PC-3 (cell line): Measurements from ENCODE around the gene EXOC4. TPM values are rescaled to one million over a fixed set of nuclear protein-coding genes. Genes with fewer than 3 reads are reported as not detected.

Experiments
- ATAC-seq: fragments of 200-7000 bp; cut with Tn5 transposase; 2 replicates; pipeline ENCODE4 v1.9.1; 2020; ENCODE audit warnings: mild to moderate bottlenecking, moderate library complexity
- BruUV-seq: library from RNA; stranded (reverse); fragments of 400-500 nt; replicated peaks from 2 replicates; lab custom pipeline; 2021; lab: Mats Ljungman, UMichigan
- CTCF ChIA-PET: fragments of 300-600 bp; sonication (Branson Sonifier 250); formaldehyde crosslinking; loops from one replicate; lab custom pipeline; 2022; ENCODE audit warnings: antibody characterized with exemption; lab: Charles Lee
- POLR2A ChIA-PET: fragments of 300-600 bp; sonication (Branson Sonifier 250); formaldehyde crosslinking; loops from one replicate; lab custom pipeline; 2022; ENCODE audit warnings: antibody characterized with exemption; ENCODE audit not compliant: unreplicated experiment; lab: Charles Lee
- DNase-seq: peaks from one replicate; pipeline ENCODE4 v3.0.0-alpha.2; 2015
- H2AFZ ChIP-seq: fragments of 300-600 bp; sonication (generic); 2 replicates; pipeline ENCODE4 v1.6.0; 2016; ENCODE audit warnings: antibody characterized with exemption, low read length
- H3F3A ChIP-seq: fragments of 300-600 bp; sonication (generic); one replicate; pipeline ENCODE4 v1.6.0; 2017; ENCODE audit warnings: antibody characterized with exemption, low read length, control low read depth, mild to moderate bottlenecking; ENCODE audit not compliant: unreplicated experiment
- H3K27ac ChIP-seq: fragments of 300-600 bp; sonication (generic); 2 replicates; pipeline ENCODE4 v1.5.1; 2016; ENCODE audit warnings: mild to moderate bottlenecking, low read length
- H3K27me3 ChIP-seq: fragments of 300-600 bp; sonication (generic); 2 replicates; pipeline ENCODE4 v1.6.1; 2016; ENCODE audit warnings: low read length, mixed read lengths
- H3K36me3 ChIP-seq: fragments of 300-600 bp; sonication (generic); 2 replicates; pipeline ENCODE4 v1.6.1; 2016; ENCODE audit warnings: low read depth, mixed run types, low read length, mixed read lengths
- H3K4me1 ChIP-seq: fragments of 300-600 bp; sonication (generic); 2 replicates; pipeline ENCODE4 v1.5.1; 2016; ENCODE audit warnings: low read length; ENCODE audit not compliant: insufficient read depth
- H3K4me2 ChIP-seq: fragments of 300-600 bp; sonication (generic); 2 replicates; pipeline ENCODE4 v1.6.0; 2016; ENCODE audit warnings: low read length
- H3K4me3 ChIP-seq: fragments of 300-600 bp; sonication (generic); 2 replicates; pipeline ENCODE4 v1.5.1; 2016; ENCODE audit warnings: mild to moderate bottlenecking, low read length, mixed read lengths
- H3K79me2 ChIP-seq: fragments of 300-600 bp; sonication (generic); 2 replicates; pipeline ENCODE4 v1.6.1; 2017; ENCODE audit warnings: low read length, mixed read lengths
- H3K9ac ChIP-seq: fragments of 300-600 bp; sonication (generic); 2 replicates; pipeline ENCODE4 v1.6.0; 2016; ENCODE audit warnings: mild to moderate bottlenecking, low read length
- H3K9me2 ChIP-seq: fragments of 300-600 bp; sonication (generic); replicated peaks from 2 replicates; pipeline ENCODE4 v1.6.1; 2016; ENCODE audit warnings: mixed run types, low read length, mixed read lengths
- H3K9me3 ChIP-seq: fragments of 300-600 bp; sonication (generic); 2 replicates; pipeline ENCODE4 v1.6.1; 2016; ENCODE audit warnings: low read length, mixed read lengths
- H4K20me1 ChIP-seq: fragments of 300-600 bp; sonication (generic); 2 replicates; pipeline ENCODE4 v1.6.1; 2016; ENCODE audit warnings: low read length, mixed read lengths
- CTCF ChIP-seq: fragments of 300-600 bp; sonication (generic); conservative IDR thresholded peaks from 2 replicates; pipeline ENCODE4 v1.5.1; 2017; ENCODE audit warnings: antibody characterized with exemption, low read depth, mild to moderate bottlenecking, low read length
- EZH2 ChIP-seq: fragments of 300-600 bp; sonication (generic); IDR thresholded peaks from one replicate; pipeline ENCODE4 v1.6.1; 2017; ENCODE audit warnings: antibody characterized with exemption, mild to moderate bottlenecking, low read length; ENCODE audit not compliant: unreplicated experiment
- EZH2phosphoT487 ChIP-seq: fragments of 300-600 bp; sonication (generic); IDR thresholded peaks from 2 replicates; pipeline ENCODE4 v1.6.1; 2018; ENCODE audit warnings: mild to moderate bottlenecking, antibody characterized with exemption, low read length, borderline replicate concordance
- intact Hi-C: fragments of 100-400 bp; cut with micrococcal nuclease; formaldehyde crosslinking; loops from 2 replicates; pipeline ENCODE4 v1.9.0; 2023
- total RNA-seq: library from RNA; depleted of rRNA; stranded (reverse); fragments of >200 nt; gene quantifications from 2 replicates; pipeline ENCODE4 v1.2.3, GENCODE V29; 2014

The EXOC4 gene
- total RNA-seq, 1 experiment from 2014 or later, result 43.5 TPM

- Histone ChIP-seq H4K20me1 (no peaks in the 10 kb centered on the region), H3K36me3 (no peaks in the 10 kb centered on the region), H3K9me2 (no peaks in the 10 kb centered on the region), H3F3A (no peaks in the 10 kb centered on the region), H3K79me2 (no peaks in the 10 kb centered on the region), H3K4me1 (no peaks in the 10 kb centered on the region), H3K4me2 (no peak overlapping the region), H2AFZ (no peak overlapping the region), H3K4me3 (no peak overlapping the region), H3K27me3 (no peaks in the 10 kb centered on the region), H3K9ac (no peak overlapping the region), H3K27ac (no peak overlapping the region), H3K9me3 (no peaks in the 10 kb centered on the region)
- intact Hi-C loops, result no loop called here
- ChIA-PET CTCF (no interaction called here), POLR2A (interaction anchor here (0.6 kb wide), 1 partner anchor 548 kb away, joined by 3 read pairs; no protein-coding TSS in a partner anchor)
- no TSS peak for BruUV-seq
- DNase-seq (no peak), ATAC-seq (no peak)
- TF ChIP-seq CTCF, result no peak
- TF ChIP-seq EZH2phosphoT487, result no peak
- no peak for TF ChIP-seq EZH2
Measured at GRCh38 chr7:133863362-133864061, 610.6 kb downstream of the EXOC4 start.

GRCh38 chr7:133869556-133869955, 616.7 kb downstream of the EXOC4 start:
- Histone ChIP-seq H3K9me3 (no peaks in the 10 kb centered on the region), H3K79me2 (no peaks in the 10 kb centered on the region), H3K4me3 (no peak overlapping the region), H4K20me1 (no peaks in the 10 kb centered on the region), H3K4me1 (no peaks in the 10 kb centered on the region), H3K9ac (no peak overlapping the region), H3K36me3 (no peaks in the 10 kb centered on the region), H2AFZ (no peak overlapping the region), H3K4me2 (no peak overlapping the region), H3K27ac (no peak overlapping the region), H3K27me3 (no peaks in the 10 kb centered on the region), H3K9me2 (no peaks in the 10 kb centered on the region), H3F3A (no peaks in the 10 kb centered on the region)
- no peak for ATAC-seq
- no TSS peak for BruUV-seq
- TF ChIP-seq EZH2phosphoT487 (no peak), CTCF (no peak), EZH2 (no peak)
- POLR2A ChIA-PET, result no interaction called here
- CTCF ChIA-PET, result no interaction called here
- no peak for DNase-seq
- intact Hi-C loops, result no loop called here

- Histone ChIP-seq H2AFZ (no peak overlapping the region), H3K27ac (no peak overlapping the region), H3F3A (no peaks in the 10 kb centered on the region), H3K4me3 (no peak overlapping the region), H3K4me2 (no peak overlapping the region), H3K9ac (no peak overlapping the region), H3K36me3 (no peaks in the 10 kb centered on the region), H3K9me2 (no peaks in the 10 kb centered on the region), H3K27me3 (no peaks in the 10 kb centered on the region), H3K9me3 (no peaks in the 10 kb centered on the region), H3K79me2 (no peaks in the 10 kb centered on the region), H4K20me1 (no peaks in the 10 kb centered on the region), H3K4me1 (no peaks in the 10 kb centered on the region)
- peak; percentile 51 for ATAC-seq
- CTCF ChIA-PET, result no interaction called here
- intact Hi-C loops, result no loop called here
- POLR2A ChIA-PET, result no interaction called here
- no TSS peak for BruUV-seq
- DNase-seq, result no peak
- TF ChIP-seq CTCF (no peak), EZH2phosphoT487 (no peak), EZH2 (no peak)
Measured at GRCh38 chr7:133871757-133872156, 618.9 kb downstream of the EXOC4 start.
